ENCODE results near the gene RGS3.
"Not testable (repeated sequence)": the region's sequence is repeated elsewhere in the genome, so short reads cannot be mapped to it uniquely, and the experiment has no call there.

RGS3 gene

DNA sequence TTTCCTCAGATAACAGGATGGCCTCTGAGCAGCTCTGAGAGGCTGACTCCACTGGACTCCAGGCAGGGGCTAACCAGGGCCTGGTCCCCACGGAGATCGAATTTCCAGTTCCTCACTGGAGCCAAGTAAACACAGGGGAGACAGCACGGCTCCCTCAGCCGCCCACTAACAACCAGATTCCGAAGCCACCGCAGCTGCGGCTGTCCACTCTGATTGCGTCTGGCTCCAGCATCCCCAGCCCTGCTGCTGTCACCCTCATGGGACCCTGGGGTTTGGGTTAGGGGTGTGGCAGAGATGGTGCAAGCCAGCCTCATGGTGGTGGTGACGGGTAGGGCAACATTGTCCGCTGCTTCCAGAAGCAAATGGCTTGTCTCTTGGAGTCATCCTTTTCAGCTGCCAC lies 172.6 kb downstream of the RGS3 start:
- TF ChIP-seq, protein P1, sequence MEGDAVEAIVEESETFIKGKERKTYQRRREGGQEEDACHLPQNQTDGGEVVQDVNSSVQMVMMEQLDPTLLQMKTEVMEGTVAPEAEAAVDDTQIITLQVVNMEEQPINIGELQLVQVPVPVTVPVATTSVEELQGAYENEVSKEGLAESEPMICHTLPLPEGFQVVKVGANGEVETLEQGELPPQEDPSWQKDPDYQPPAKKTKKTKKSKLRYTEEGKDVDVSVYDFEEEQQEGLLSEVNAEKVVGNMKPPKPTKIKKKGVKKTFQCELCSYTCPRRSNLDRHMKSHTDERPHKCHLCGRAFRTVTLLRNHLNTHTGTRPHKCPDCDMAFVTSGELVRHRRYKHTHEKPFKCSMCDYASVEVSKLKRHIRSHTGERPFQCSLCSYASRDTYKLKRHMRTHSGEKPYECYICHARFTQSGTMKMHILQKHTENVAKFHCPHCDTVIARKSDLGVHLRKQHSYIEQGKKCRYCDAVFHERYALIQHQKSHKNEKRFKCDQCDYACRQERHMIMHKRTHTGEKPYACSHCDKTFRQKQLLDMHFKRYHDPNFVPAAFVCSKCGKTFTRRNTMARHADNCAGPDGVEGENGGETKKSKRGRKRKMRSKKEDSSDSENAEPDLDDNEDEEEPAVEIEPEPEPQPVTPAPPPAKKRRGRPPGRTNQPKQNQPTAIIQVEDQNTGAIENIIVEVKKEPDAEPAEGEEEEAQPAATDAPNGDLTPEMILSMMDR (conservative IDR thresholded peaks at IDR 0.05): no peak
- TF ChIP-seq ZFX (IDR thresholded peaks at IDR 0.05): no peak
- no peak overlapping the region for H3K27ac ChIP-seq

DNA sequence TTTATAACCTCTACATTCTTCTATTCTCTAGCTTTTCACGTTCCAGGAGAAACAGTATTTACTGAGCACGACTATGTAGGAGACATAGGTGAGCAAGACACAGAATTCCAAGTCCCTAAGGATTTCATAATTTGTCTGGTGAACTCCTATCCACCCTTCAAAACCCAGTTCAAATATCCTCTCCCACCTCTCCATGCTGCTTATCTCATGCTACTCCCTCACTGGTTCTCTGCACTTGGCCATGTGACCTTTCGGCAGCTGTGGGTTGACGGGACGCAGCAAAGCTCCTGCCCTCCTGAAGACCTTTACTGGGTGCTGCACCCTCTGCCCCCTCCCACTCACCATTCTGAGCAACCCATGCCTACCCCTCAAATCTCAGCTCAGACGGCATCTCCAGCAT lies 173.2 kb downstream of the RGS3 start:
- TF ChIP-seq ZFX (IDR thresholded peaks at IDR 0.05): no peak
- TF ChIP-seq, protein P1 (conservative IDR thresholded peaks at IDR 0.05): no peak
- H3K27ac ChIP-seq: no peak overlapping the region

DNA sequence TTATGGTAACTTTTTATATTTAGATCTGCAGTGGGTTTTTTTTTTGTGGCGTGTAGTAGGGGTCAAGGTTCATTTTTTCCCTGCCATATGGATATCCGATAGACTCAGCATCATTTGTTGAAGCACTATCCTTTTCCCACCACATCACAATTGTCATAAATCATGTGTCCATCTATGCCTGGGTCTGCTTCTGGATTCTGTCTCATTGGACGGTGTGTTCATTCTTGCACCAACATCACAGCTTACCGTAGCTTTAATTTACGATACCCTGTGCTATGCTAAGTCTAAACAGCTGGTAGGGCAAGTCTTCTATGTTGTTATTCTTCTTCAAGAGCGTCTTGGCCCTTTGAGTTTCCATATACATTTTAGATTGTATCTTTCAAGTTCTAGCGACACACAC lies 175.0 kb downstream of the RGS3 start:
- no peak overlapping the region for H3K27ac ChIP-seq
- TF ChIP-seq ZFX (IDR thresholded peaks at IDR 0.05): no peak
- TF ChIP-seq, protein P1 (conservative IDR thresholded peaks at IDR 0.05): no peak

DNA sequence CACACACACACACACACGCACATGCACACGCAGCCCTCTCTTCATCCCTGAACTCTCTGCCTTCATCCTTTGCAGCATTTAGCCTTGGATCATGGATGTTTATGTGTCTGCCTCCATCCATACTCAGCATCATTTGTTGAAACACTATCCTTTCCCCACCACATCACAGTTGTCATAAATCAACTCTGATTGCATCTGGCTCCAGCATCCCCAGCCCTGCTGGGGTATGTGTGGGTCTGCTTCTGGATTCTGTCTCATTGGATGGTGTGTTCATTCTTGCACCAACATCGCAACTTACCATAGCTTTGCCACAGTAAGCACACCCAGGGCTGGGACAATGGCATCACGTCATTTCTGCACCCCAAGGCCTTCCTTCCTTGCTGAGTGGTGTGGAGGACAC lies 175.4 kb downstream of the RGS3 start:
- TF ChIP-seq, protein P1 (conservative IDR thresholded peaks at IDR 0.05): no peak
- TF ChIP-seq ZFX (IDR thresholded peaks at IDR 0.05): no peak
- H3K27ac ChIP-seq: no peak overlapping the region

DNA sequence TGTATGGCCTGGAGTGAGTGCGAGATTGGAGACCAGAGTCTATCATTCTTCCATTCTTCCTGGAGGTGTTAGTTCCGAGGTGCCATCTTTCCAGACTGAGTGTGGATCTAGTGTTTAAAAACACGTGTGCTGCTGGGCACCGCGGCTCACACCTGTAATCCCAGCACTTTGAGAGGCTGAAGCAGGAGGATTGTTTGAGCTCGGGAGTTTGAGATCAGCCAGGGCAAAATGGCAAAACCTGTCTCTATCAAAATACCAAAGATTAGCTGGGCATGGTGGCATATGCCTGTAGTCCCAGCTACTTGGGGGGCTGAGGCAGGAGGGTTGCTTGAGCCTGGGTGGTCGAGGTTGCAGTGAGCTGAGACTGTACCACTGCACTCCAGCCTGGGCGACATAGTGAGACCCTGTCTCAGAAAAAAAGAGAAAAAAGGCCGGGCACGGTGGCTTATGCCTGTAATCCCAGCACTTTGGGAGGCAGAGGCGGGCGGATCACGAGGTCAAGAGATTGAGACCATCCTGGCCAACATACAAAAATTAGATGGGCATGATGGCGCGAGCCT lies 176.0 kb downstream of the RGS3 start:
- not testable (repeated sequence) for H3K27ac ChIP-seq

DNA sequence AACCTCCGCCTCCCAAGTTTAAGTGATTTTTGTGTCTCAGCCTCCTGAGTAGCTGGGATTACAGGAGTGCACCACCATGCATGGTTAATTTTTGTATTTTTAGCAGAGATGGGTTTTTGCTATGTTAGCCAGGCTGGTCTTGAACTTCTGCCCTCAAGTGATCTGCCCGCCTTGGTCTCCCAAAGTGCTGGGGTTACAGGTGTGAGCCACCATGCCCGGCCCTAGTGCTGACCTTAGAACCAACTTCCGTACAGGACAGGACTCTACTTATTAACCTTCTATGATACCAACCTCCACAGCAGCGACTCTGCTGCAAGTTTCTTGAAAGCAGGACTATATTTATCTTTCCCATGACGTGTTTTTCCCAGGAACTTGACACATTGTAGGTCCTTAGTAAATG lies 176.9 kb downstream of the RGS3 start:
- TF ChIP-seq ZFX (IDR thresholded peaks at IDR 0.05): no peak
- no peak overlapping the region for H3K27ac ChIP-seq

DNA sequence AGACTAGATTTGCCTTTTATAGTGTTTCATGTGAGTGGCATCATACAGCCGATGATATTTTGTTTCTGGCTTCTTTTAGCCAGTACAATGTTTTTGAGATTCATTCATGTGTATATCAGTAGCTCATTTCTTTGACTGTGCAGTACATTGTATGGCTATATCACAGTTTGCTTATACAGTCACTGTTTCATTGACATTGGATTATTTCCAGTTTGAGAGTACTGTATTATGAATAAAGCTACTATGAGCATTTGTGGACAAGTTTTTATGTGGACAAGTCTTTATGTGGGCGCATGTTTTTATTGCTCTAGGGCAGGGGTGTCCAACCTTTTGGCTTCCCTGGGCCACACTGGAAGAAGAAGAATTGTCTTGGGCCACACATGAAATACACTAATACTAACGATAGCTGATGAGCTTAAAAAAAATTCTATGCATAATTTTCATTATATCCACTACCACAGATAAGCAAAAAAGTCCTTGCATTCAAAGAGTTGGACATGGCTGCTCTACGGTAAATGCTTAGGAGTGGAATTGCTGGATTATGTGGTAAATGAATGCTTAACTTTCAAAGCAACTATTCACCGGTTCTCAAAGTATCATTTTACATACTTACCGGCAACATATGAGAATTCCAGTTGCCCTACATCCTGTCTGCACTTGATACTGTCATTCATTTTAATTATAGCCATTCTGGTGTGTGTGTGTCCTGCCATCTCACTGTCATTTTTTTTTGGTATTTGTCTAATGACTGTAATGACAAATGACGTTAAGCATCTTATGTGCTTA lies 177.8 kb downstream of the RGS3 start:
- H3K27ac ChIP-seq: no peak overlapping the region
- TF ChIP-seq, protein P1 (conservative IDR thresholded peaks at IDR 0.05): no peak
- no peak for TF ChIP-seq ZFX (IDR thresholded peaks at IDR 0.05)

DNA sequence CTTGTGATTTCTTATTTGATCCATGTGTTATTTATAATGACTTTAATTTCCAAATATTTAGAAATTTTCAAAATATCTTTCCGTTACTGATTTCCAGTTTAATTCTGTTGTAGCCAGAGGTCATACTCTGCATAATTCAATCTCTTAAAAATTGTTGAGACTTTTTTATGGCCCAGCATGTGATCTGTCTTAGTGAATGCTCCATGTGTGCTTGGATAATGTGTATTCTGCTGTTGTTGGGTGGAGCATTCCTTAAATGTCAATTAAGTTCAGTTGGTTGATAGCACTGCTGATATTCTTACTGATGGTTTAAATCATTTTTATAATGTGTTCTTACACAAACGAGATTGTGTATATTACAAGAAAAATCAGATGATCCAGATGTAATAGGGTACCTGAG lies 180.8 kb downstream of the RGS3 start:
- H3K27ac ChIP-seq: no peak overlapping the region
- no peak for TF ChIP-seq ZFX (IDR thresholded peaks at IDR 0.05)
- TF ChIP-seq, protein P1 (conservative IDR thresholded peaks at IDR 0.05): no peak
